DND-41 (cell line): ENCODE data around the gene SKIL.

Experiments used
- ATAC-seq: fragments of 200-7000 bp; cut with Tn5 transposase; 3 replicates; pipeline ENCODE4 v1.9.1; 2021; ENCODE audit warnings: low read depth; ENCODE audit not compliant: insufficient read depth
- DNase-seq: peaks from one replicate; pipeline ENCODE4 v3.0.0-alpha.2; 2020
- H2AFZ ChIP-seq: 2 replicates; pipeline ENCODE4 v1.6.0; 2012; ENCODE audit warnings: low read depth, low read length
- H3K27ac ChIP-seq: 2 replicates; pipeline ENCODE4 v1.5.1; 2012; ENCODE audit warnings: low read length, inconsistent platforms
- H3K27me3 ChIP-seq: fragments of 200-600 bp; sonication (generic); 2 replicates; pipeline ENCODE4 v1.6.0; 2012; ENCODE audit warnings: low read length, mild to moderate bottlenecking, inconsistent platforms; ENCODE audit not compliant: insufficient read depth, poor library complexity
- H3K36me3 ChIP-seq: 2 replicates; pipeline ENCODE4 v1.5.1; 2012; ENCODE audit warnings: low read length, inconsistent platforms; ENCODE audit not compliant: insufficient read depth
- H3K4me1 ChIP-seq: 2 replicates; pipeline ENCODE4 v1.5.1; 2012; ENCODE audit warnings: mild to moderate bottlenecking, low read length; ENCODE audit not compliant: insufficient read depth
- H3K4me2 ChIP-seq: 2 replicates; pipeline ENCODE4 v1.6.0; 2012; ENCODE audit warnings: mild to moderate bottlenecking, moderate library complexity, low read length, inconsistent platforms; ENCODE audit not compliant: insufficient read depth
- H3K4me3 ChIP-seq, 2 experiments: fragments of 200-600 bp in 1 of 2; shearing (Covaris generic) in 1 of 2; 2 replicates each; pipeline ENCODE4 v1.5.1; 2012 to 2016; ENCODE audit warnings: inconsistent platforms in 2 of 2, low read length in 2 of 2, mild to moderate bottlenecking in 2 of 2, low read depth in 1 of 2, moderate library complexity in 1 of 2
- H3K79me2 ChIP-seq: 2 replicates; pipeline ENCODE4 v1.6.0; 2012; ENCODE audit warnings: low read length, inconsistent platforms; ENCODE audit not compliant: insufficient read depth
- H3K9ac ChIP-seq: 2 replicates; pipeline ENCODE4 v1.6.0; 2012; ENCODE audit warnings: low read depth, mild to moderate bottlenecking, inconsistent platforms, low read length, moderate library complexity
- H3K9me3 ChIP-seq: 2 replicates; pipeline ENCODE4 v1.5.1; 2012; ENCODE audit warnings: low read length, moderate library complexity, mild to moderate bottlenecking, inconsistent platforms; ENCODE audit not compliant: insufficient read depth, severe bottlenecking
- H4K20me1 ChIP-seq: 2 replicates; pipeline ENCODE4 v1.6.0; 2012; ENCODE audit warnings: low read length; ENCODE audit not compliant: insufficient read depth
- CTCF ChIP-seq: IDR thresholded peaks from 2 replicates; pipeline ENCODE4 v1.5.1; 2012; ENCODE audit warnings: borderline replicate concordance, low read length, moderate library complexity, mild to moderate bottlenecking; ENCODE audit not compliant: poor library complexity, severe bottlenecking; ENCODE audit errors: extremely low read depth
- EZH2 ChIP-seq: IDR thresholded peaks from 3 replicates; pipeline ENCODE4 v1.6.1; 2012; ENCODE audit warnings: borderline replicate concordance, low read depth, mild to moderate bottlenecking, moderate library complexity, low read length, inconsistent platforms; ENCODE audit not compliant: severe bottlenecking

SKIL gene

GRCh38 chr3:170437176-170437575 is 79.7 kb downstream of the SKIL start:
- no peak overlapping the region for H2AFZ ChIP-seq
- H3K4me1 ChIP-seq: no peaks in the 10 kb centered on the region
- no peak overlapping the region for H3K9ac ChIP-seq
- H3K79me2 ChIP-seq: no peaks in the 10 kb centered on the region
- H3K9me3 ChIP-seq: no peaks in the 10 kb centered on the region
- no peak overlapping the region for H3K4me3 ChIP-seq
- H3K27me3 ChIP-seq: peaks cover 29% of the 10 kb centered on the region
- TF ChIP-seq CTCF (no peak), EZH2 (no peak)
- H3K4me2 ChIP-seq: no peak overlapping the region
- no peak for DNase-seq
- no peak overlapping the region for H3K27ac ChIP-seq
- H4K20me1 ChIP-seq: no peaks in the 10 kb centered on the region; the same call in 1 of the 2 replicates
- no peak for ATAC-seq
- no peaks in the 10 kb centered on the region for H3K36me3 ChIP-seq

- Histone ChIP-seq H3K27ac (no peak overlapping the region), H2AFZ (no peak overlapping the region), H4K20me1 (no peaks in the 10 kb centered on the region), H3K27me3 (peaks cover 26% of the 10 kb centered on the region), H3K9me3 (no peaks in the 10 kb centered on the region), H3K36me3 (no peaks in the 10 kb centered on the region), H3K79me2 (no peaks in the 10 kb centered on the region), H3K4me3 (no peak overlapping the region), H3K9ac (no peak overlapping the region), H3K4me1 (no peaks in the 10 kb centered on the region), H3K4me2 (no peak overlapping the region)
- DNase-seq (no peak), ATAC-seq (no peak)
- TF ChIP-seq EZH2: no peak
These were observed 80.3 kb downstream of the SKIL start for GRCh38 chr3:170437696-170438407.

GRCh38 chr3:170438836-170439235 is 81.3 kb downstream of the SKIL start:
- TF ChIP-seq CTCF: no peak
- TF ChIP-seq EZH2: no peak
- Histone ChIP-seq H3K79me2 (no peaks in the 10 kb centered on the region), H3K9me3 (no peaks in the 10 kb centered on the region), H2AFZ (no peak overlapping the region), H3K4me3 (no peak overlapping the region), H3K4me1 (no peaks in the 10 kb centered on the region), H3K36me3 (no peaks in the 10 kb centered on the region), H3K27ac (no peak overlapping the region), H3K4me2 (no peak overlapping the region), H3K27me3 (peaks cover 26% of the 10 kb centered on the region), H3K9ac (no peak overlapping the region), H4K20me1 (no peaks in the 10 kb centered on the region)
- DNase-seq (no peak), ATAC-seq (no peak)

GRCh38 chr3:170440344-170440743 is 82.8 kb downstream of the SKIL start:
- Histone ChIP-seq H3K9ac (no peak overlapping the region), H3K4me3 (no peak overlapping the region), H3K36me3 (no peaks in the 10 kb centered on the region), H3K9me3 (no peaks in the 10 kb centered on the region), H3K27ac (no peak overlapping the region), H3K27me3 (peaks cover 26% of the 10 kb centered on the region), H4K20me1 (no peaks in the 10 kb centered on the region), H3K4me2 (no peak overlapping the region), H2AFZ (no peak overlapping the region), H3K79me2 (no peaks in the 10 kb centered on the region), H3K4me1 (no peaks in the 10 kb centered on the region)
- DNase-seq (no peak), ATAC-seq (no peak)
- TF ChIP-seq CTCF: no peak
- TF ChIP-seq EZH2: no peak
